HepG2 (cell line): ENCODE data around the gene VCL. TPM values are rescaled to one million over a fixed set of nuclear protein-coding genes. Genes with fewer than 3 reads are reported as not detected.

ENCODE experiments used
- ATAC-seq: fragments of 200-7000 bp; cut with Tn5 transposase; 3 replicates; pipeline ENCODE4 v1.9.1; 2020; ENCODE audit warnings: mild to moderate bottlenecking, moderate library complexity
- BruUV-seq: library from RNA; stranded (reverse); fragments of 400-500 nt; replicated peaks from 2 replicates; lab custom pipeline; 2021; lab: Mats Ljungman, UMichigan
- CTCF ChIA-PET: fragments of 300-600 bp; formaldehyde crosslinking; extraction: SDS; loops from one replicate; lab custom pipeline; 2021; ENCODE audit warnings: low total read pairs, inconsistent platforms, low intra/inter-chr PET ratio; lab: Yijun Ruan, JAX
- POLR2A ChIA-PET: fragments of 350-600 bp; sonication (Branson Sonifier 250); formaldehyde crosslinking; loops from one replicate; lab custom pipeline; 2020; ENCODE audit warnings: antibody characterized with exemption, inconsistent platforms; lab: Yijun Ruan, JAX
- DNase-seq: peaks from one replicate; pipeline ENCODE4 v3.0.0-alpha.2; 2015; ENCODE audit warnings: low spot score
- FAIRE-seq: peaks from 3 replicates; lab custom pipeline; 2011; peaks lifted over from hg19 to GRCh38; lab: Jason Lieb, UNC
- H2AFZ ChIP-seq: one replicate; pipeline ENCODE4 v1.6.1; 2011; ENCODE audit warnings: low read length, inconsistent platforms
- H3K27ac ChIP-seq: fragments of 300-600 bp; 3 replicates; pipeline ENCODE4 v1.8.0; 2011; ENCODE audit warnings: mixed run types, mild to moderate bottlenecking, mixed read lengths, low read length, inconsistent platforms; ENCODE audit not compliant: insufficient read depth; ENCODE audit errors: extremely low read length
- H3K27me3 ChIP-seq, 2 experiments: fragments of 200-600 bp in 1 of 2; 2 replicates in 1 of 2; 3 replicates in 1 of 2; pipeline versions ENCODE4 v1.6.0 to v1.8.0; 2011; ENCODE audit warnings: low read length in 2 of 2, mild to moderate bottlenecking in 2 of 2, moderate library complexity in 2 of 2, inconsistent platforms in 1 of 2; ENCODE audit not compliant: insufficient read depth in 2 of 2, control insufficient read depth in 1 of 2
- H3K36me3 ChIP-seq, 2 experiments: fragments of 200-600 bp in 1 of 2; replicated peaks in 1 of 2; 2 replicates in 1 of 2; 3 replicates in 1 of 2; pipeline versions ENCODE4 v1.5.1 to v1.8.0; 2011; ENCODE audit warnings: low read length in 2 of 2, inconsistent platforms in 1 of 2; ENCODE audit not compliant: insufficient read depth in 2 of 2, control insufficient read depth in 1 of 2
- H3K4me1 ChIP-seq: 2 replicates; pipeline ENCODE4 v1.5.1; 2012; ENCODE audit warnings: low read length, inconsistent platforms; ENCODE audit not compliant: insufficient read depth
- H3K4me2 ChIP-seq: 2 replicates; pipeline ENCODE4 v1.6.0; 2011; ENCODE audit warnings: low read depth, low read length, inconsistent platforms
- H3K4me3 ChIP-seq, 3 experiments: fragments of 200-600 bp in 1 of 3; sonication (generic), shearing (Covaris generic) in 1 of 3; replicated peaks in 1 of 3; 2 replicates each; pipeline ENCODE4 v1.5.1; 2011 to 2016; ENCODE audit warnings: low read length in 3 of 3, inconsistent platforms in 2 of 3, low read depth in 2 of 3, mild to moderate bottlenecking in 2 of 3, control low read depth in 1 of 3, mixed read lengths in 1 of 3; ENCODE audit not compliant: insufficient read depth in 1 of 3
- H3K79me2 ChIP-seq: one replicate; pipeline ENCODE4 v1.6.1; 2011; ENCODE audit warnings: low read length, inconsistent platforms; ENCODE audit not compliant: insufficient read depth
- H3K9ac ChIP-seq: 2 replicates; pipeline ENCODE4 v1.6.0; 2011; ENCODE audit warnings: mild to moderate bottlenecking, low read depth, low read length, inconsistent platforms; ENCODE audit not compliant: insufficient read depth
- H3K9me3 ChIP-seq: 2 replicates; pipeline ENCODE4 v1.5.1; 2012; ENCODE audit warnings: mild to moderate bottlenecking, low read length
- H4K20me1 ChIP-seq: 2 replicates; pipeline ENCODE4 v1.6.0; 2011; ENCODE audit warnings: inconsistent platforms, mild to moderate bottlenecking, low read length, moderate library complexity; ENCODE audit not compliant: insufficient read depth
- BCL6 ChIP-seq: IDR thresholded peaks from 2 replicates; pipeline ENCODE4 v1.6.1; 2016; ENCODE audit warnings: missing genetic modification reagents, missing compliant biosample characterization
- CHCHD3 ChIP-seq: sonication (generic); formaldehyde crosslinking; IDR thresholded peaks from 2 replicates; pipeline ENCODE4 v1.8.0; 2022; ENCODE audit warnings: mild to moderate bottlenecking, missing genetic modification reagents, moderate library complexity
- HOMEZ ChIP-seq: IDR thresholded peaks from 2 replicates; pipeline ENCODE4 v1.6.1; 2016; ENCODE audit warnings: low read depth
- KLF6 ChIP-seq: IDR thresholded peaks from 2 replicates; pipeline ENCODE4 v1.8.0; 2016; ENCODE audit warnings: missing biosample characterization, missing genetic modification reagents
- SMAD3 ChIP-seq: sonication (generic); formaldehyde crosslinking; IDR thresholded peaks from 2 replicates; pipeline ENCODE4 v1.4.0; 2020; ENCODE audit warnings: missing genetic modification reagents
- ZEB1 ChIP-seq: IDR thresholded peaks from 2 replicates; pipeline ENCODE4 v1.6.1; 2012; ENCODE audit warnings: mild to moderate bottlenecking, low read depth, inconsistent platforms; ENCODE audit not compliant: insufficient replicate concordance
- ZNF121 ChIP-seq: sonication (generic); formaldehyde crosslinking; IDR thresholded peaks from 2 replicates; pipeline ENCODE4 v1.5.0; 2020; ENCODE audit warnings: mild to moderate bottlenecking, missing genetic modification reagents
- ZNF34 ChIP-seq: sonication (generic); formaldehyde crosslinking; IDR thresholded peaks from 2 replicates; pipeline ENCODE4 v1.4.0; 2020; ENCODE audit warnings: mild to moderate bottlenecking, missing genetic modification reagents, borderline replicate concordance
- ZNF543 ChIP-seq: sonication (generic); formaldehyde crosslinking; IDR thresholded peaks from 2 replicates; pipeline ENCODE4 v1.4.0; 2020; ENCODE audit warnings: mild to moderate bottlenecking, missing genetic modification reagents
- ZNF605 ChIP-seq: sonication (generic); formaldehyde crosslinking; IDR thresholded peaks from 2 replicates; pipeline ENCODE4 v1.8.0; 2022; ENCODE audit warnings: mild to moderate bottlenecking, missing genetic modification reagents
- WGBS: methylation state at CpG from one replicate; pipeline ENCODE4 v1.1.6; 2017; ENCODE audit warnings: low lambda C conversion rate; 5-methylcytosine and 5-hydroxymethylcytosine counted together
- in situ Hi-C: cut with HindIII; loops from 2 replicates; pipeline ENCODE4 v1.10.0; 2017; ENCODE audit warnings: low pct_unique_long_range_greater_than_20kb; ENCODE audit not compliant: extremely low pct_ligation_motif_present
- intact Hi-C: fragments of 100-400 bp; cut with micrococcal nuclease; formaldehyde crosslinking; loops from one replicate; pipeline ENCODE4 v1.10.0; 2022; ENCODE audit not compliant: unreplicated experiment
- polyA plus RNA-seq, 8 experiments: library from polyadenylated mRNA; depleted of rRNA in 3 of 8; stranded (reverse) in 7 of 8; unstranded in 1 of 8; fragments of >200 nt; fragmentation: Illumina TruSeq in 4 of 8; extraction: Trizol in 4 of 8; gene quantifications; 2 replicates each; pipeline versions ENCODE4 v1.2.1 to v1.2.3, GENCODE V29; 2011 to 2016; ENCODE audit warnings: low read depth in 4 of 8, missing spikeins in 1 of 8, mixed read lengths in 1 of 8; ENCODE audit not compliant: insufficient read depth in 1 of 8
- total RNA-seq, 5 experiments: library from RNA; depleted of rRNA; stranded (reverse); fragments of >200 nt; fragmentation: Illumina TruSeq; extraction: Trizol; gene quantifications; 2 replicates each; pipeline ENCODE4 v1.2.3, GENCODE V29; 2016; ENCODE audit warnings: low read depth in 1 of 5

VCL gene
- total and polyA plus RNA-seq, 2 of the 13 experiments (the other 11 are each of a cell fraction or from before 2014, with no cell fraction given), result 17.3 to 26.9 TPM

- H3K27ac ChIP-seq, result no peak overlapping the region
- FAIRE-seq, result no peak
- no peak overlapping the region for H2AFZ ChIP-seq
- no peaks in the 10 kb centered on the region for H3K4me1 ChIP-seq
- no TSS peak for BruUV-seq
- DNase-seq, result no peak
- H3K4me2 ChIP-seq, result no peak overlapping the region
- no peaks in the 10 kb centered on the region for H3K79me2 ChIP-seq
- intact Hi-C loops (no loop called here), in situ Hi-C loops (no loop called here)
- ChIA-PET CTCF (interaction anchor here (2.4 kb wide), 1 partner anchor 193 kb away, joined by 14 read pairs; no protein-coding TSS in a partner anchor), POLR2A (no interaction called here)
- no peak for TF ChIP-seq ZNF34
- no peak for TF ChIP-seq KLF6 (CRISPR knock-in tag)
- TF ChIP-seq CHCHD3 (CRISPR knock-in tag), result no peak
- no peak for TF ChIP-seq HOMEZ
- TF ChIP-seq BCL6 (CRISPR knock-in tag), result no peak
- TF ChIP-seq ZNF543, result no peak
- TF ChIP-seq ZNF121, result no peak
- no peak for TF ChIP-seq ZNF605 (CRISPR knock-in tag)
- TF ChIP-seq SMAD3 (CRISPR knock-in tag), result no peak
- no peak for TF ChIP-seq ZEB1
- H3K9me3 ChIP-seq, result no peaks in the 10 kb centered on the region
- no peaks in the 10 kb centered on the region for H3K27me3 ChIP-seq
- no peak overlapping the region for H3K9ac ChIP-seq
- no peaks in the 10 kb centered on the region for H4K20me1 ChIP-seq
- WGBS, result 94% methylated on average over 4 of the region's 4 CpGs
- no peak for ATAC-seq
- H3K4me3 ChIP-seq, result no peak overlapping the region
- peaks cover 2 to 17% of the 10 kb centered on the region in 2 experiments; a peak in 3 of 5 replicates for H3K36me3 ChIP-seq
Measured at GRCh38 chr10:74079028-74079935, 81.4 kb downstream of the VCL start.
